DND-41 (cell line): Measurements from ENCODE around the gene DCBLD2.
"Not testable (repeated sequence)": the region's sequence is repeated elsewhere in the genome, so short reads cannot be mapped to it uniquely, and the experiment has no call there.

Source experiments
- ATAC-seq: fragments of 200-7000 bp; cut with Tn5 transposase; 3 replicates; pipeline ENCODE4 v1.9.1; 2021; ENCODE audit warnings: low read depth; ENCODE audit not compliant: insufficient read depth
- DNase-seq: peaks from one replicate; pipeline ENCODE4 v3.0.0-alpha.2; 2020
- H2AFZ ChIP-seq: 2 replicates; pipeline ENCODE4 v1.6.0; 2012; ENCODE audit warnings: low read depth, low read length
- H3K27ac ChIP-seq: 2 replicates; pipeline ENCODE4 v1.5.1; 2012; ENCODE audit warnings: low read length, inconsistent platforms
- H3K27me3 ChIP-seq: fragments of 200-600 bp; sonication (generic); 2 replicates; pipeline ENCODE4 v1.6.0; 2012; ENCODE audit warnings: low read length, mild to moderate bottlenecking, inconsistent platforms; ENCODE audit not compliant: insufficient read depth, poor library complexity
- H3K36me3 ChIP-seq: 2 replicates; pipeline ENCODE4 v1.5.1; 2012; ENCODE audit warnings: low read length, inconsistent platforms; ENCODE audit not compliant: insufficient read depth
- H3K4me1 ChIP-seq: 2 replicates; pipeline ENCODE4 v1.5.1; 2012; ENCODE audit warnings: mild to moderate bottlenecking, low read length; ENCODE audit not compliant: insufficient read depth
- H3K4me2 ChIP-seq: 2 replicates; pipeline ENCODE4 v1.6.0; 2012; ENCODE audit warnings: mild to moderate bottlenecking, moderate library complexity, low read length, inconsistent platforms; ENCODE audit not compliant: insufficient read depth
- H3K4me3 ChIP-seq, 2 experiments: fragments of 200-600 bp in 1 of 2; shearing (Covaris generic) in 1 of 2; 2 replicates each; pipeline ENCODE4 v1.5.1; 2012 to 2016; ENCODE audit warnings: inconsistent platforms in 2 of 2, low read length in 2 of 2, mild to moderate bottlenecking in 2 of 2, low read depth in 1 of 2, moderate library complexity in 1 of 2
- H3K79me2 ChIP-seq: 2 replicates; pipeline ENCODE4 v1.6.0; 2012; ENCODE audit warnings: low read length, inconsistent platforms; ENCODE audit not compliant: insufficient read depth
- H3K9ac ChIP-seq: 2 replicates; pipeline ENCODE4 v1.6.0; 2012; ENCODE audit warnings: low read depth, mild to moderate bottlenecking, inconsistent platforms, low read length, moderate library complexity
- H3K9me3 ChIP-seq: 2 replicates; pipeline ENCODE4 v1.5.1; 2012; ENCODE audit warnings: low read length, moderate library complexity, mild to moderate bottlenecking, inconsistent platforms; ENCODE audit not compliant: insufficient read depth, severe bottlenecking
- H4K20me1 ChIP-seq: 2 replicates; pipeline ENCODE4 v1.6.0; 2012; ENCODE audit warnings: low read length; ENCODE audit not compliant: insufficient read depth
- CTCF ChIP-seq: IDR thresholded peaks from 2 replicates; pipeline ENCODE4 v1.5.1; 2012; ENCODE audit warnings: borderline replicate concordance, low read length, moderate library complexity, mild to moderate bottlenecking; ENCODE audit not compliant: poor library complexity, severe bottlenecking; ENCODE audit errors: extremely low read depth
- EZH2 ChIP-seq: IDR thresholded peaks from 3 replicates; pipeline ENCODE4 v1.6.1; 2012; ENCODE audit warnings: borderline replicate concordance, low read depth, mild to moderate bottlenecking, moderate library complexity, low read length, inconsistent platforms; ENCODE audit not compliant: severe bottlenecking

The DCBLD2 gene

GRCh38 chr3:98846101-98846500 is 55.4 kb downstream of the DCBLD2 start:
- Histone ChIP-seq H3K4me3 (no peak overlapping the region), H3K27me3 (no peaks in the 10 kb centered on the region), H3K27ac (no peak overlapping the region), H3K9me3 (no peaks in the 10 kb centered on the region), H3K4me2 (no peak overlapping the region), H3K79me2 (0 out of 2 replicates have a peak, but pooled peaks cover 3% of the 10 kb centered on the region), H3K4me1 (no peaks in the 10 kb centered on the region), H2AFZ (no peak overlapping the region), H3K36me3 (peaks cover 11% of the 10 kb centered on the region), H4K20me1 (no peaks in the 10 kb centered on the region), H3K9ac (no peak overlapping the region)
- DNase-seq (no peak), ATAC-seq (no peak)
- TF ChIP-seq CTCF = no peak
- TF ChIP-seq EZH2 = no peak

- DNase-seq (no peak), ATAC-seq (no peak)
- H3K27me3 ChIP-seq = no peaks in the 10 kb centered on the region
- peaks cover 4% of the 10 kb centered on the region for H3K9me3 ChIP-seq
- H3K9ac ChIP-seq = no peak overlapping the region
- H3K4me2 ChIP-seq = no peak overlapping the region
- H3K4me1 ChIP-seq = no peaks in the 10 kb centered on the region
- H2AFZ ChIP-seq = no peak overlapping the region
- no peaks in the 10 kb centered on the region for H3K79me2 ChIP-seq
- H4K20me1 ChIP-seq = no peaks in the 10 kb centered on the region
- peaks cover 11% of the 10 kb centered on the region for H3K36me3 ChIP-seq
- no peak overlapping the region for H3K4me3 ChIP-seq
- TF ChIP-seq EZH2 = no peak
- no peak overlapping the region for H3K27ac ChIP-seq
Observed at GRCh38 chr3:98843266-98843959, 58.1 kb downstream of the DCBLD2 start.

- Histone ChIP-seq H3K36me3 (peaks cover 3% of the 10 kb centered on the region; the same call in 1 of the 2 replicates), H3K27ac (no peak overlapping the region), H3K27me3 (no peaks in the 10 kb centered on the region), H4K20me1 (no peaks in the 10 kb centered on the region), H3K4me1 (no peaks in the 10 kb centered on the region), H3K79me2 (no peaks in the 10 kb centered on the region), H3K4me3 (no peak overlapping the region), H3K9me3 (peaks cover 4% of the 10 kb centered on the region), H2AFZ (no peak overlapping the region), H3K4me2 (no peak overlapping the region), H3K9ac (no peak overlapping the region)
- TF ChIP-seq CTCF (no peak), EZH2 (no peak)
- no peak for DNase-seq
- ATAC-seq = no peak
Observed at GRCh38 chr3:98839846-98840245, 61.6 kb downstream of the DCBLD2 start.

- not testable (repeated sequence) for H3K4me1 ChIP-seq, DNase-seq, H3K79me2 ChIP-seq, H2AFZ ChIP-seq, H3K36me3 ChIP-seq, H3K27me3 ChIP-seq, H3K4me2 ChIP-seq, H3K4me3 ChIP-seq, H3K9me3 ChIP-seq, H4K20me1 ChIP-seq, H3K27ac ChIP-seq, ATAC-seq, H3K9ac ChIP-seq
Observed at GRCh38 chr3:98831060-98831459, 70.4 kb downstream of the DCBLD2 start.
